Measurements from ENCODE around the gene SMCO2. TPM values are rescaled to one million over a fixed set of nuclear protein-coding genes. Genes with fewer than 3 reads are reported as not detected.

SMCO2 gene
- total and polyA plus RNA-seq, 4 donors, result not detected

GRCh38 chr12:27497446-27497845 lies 50.9 kb downstream of the SMCO2 start:
- DNase-seq (ENCODE audit: low spot score), result no peak

GRCh38 chr12:27498149-27498548 lies 51.6 kb downstream of the SMCO2 start:
- no peak for DNase-seq (ENCODE audit: low spot score)
- H3K4me3 ChIP-seq (ENCODE audit: low read depth in 1 of 3, low read length in 3 of 3), result no peak overlapping the region
- no peaks in the 10 kb centered on the region for H3K9me3 ChIP-seq (ENCODE audit: control insufficient read depth in 4 of 4, low read length in 3 of 4)
- no peak overlapping the region for H3K27ac ChIP-seq (ENCODE audit: low read depth in 1 of 2, low read length in 2 of 2)
- H3K27me3 ChIP-seq (ENCODE audit: control insufficient read depth in 4 of 4, insufficient read depth in 4 of 4, low read length in 3 of 4), result no peaks in the 10 kb centered on the region
- TF ChIP-seq CTCF (IDR thresholded peaks at IDR 0.05; ENCODE audit: low read depth, low read length, missing input control) (no peak), GABPA (IDR thresholded peaks at IDR 0.05 in 1 of 2, conservative IDR thresholded peaks at IDR 0.05 in 1 of 2) (no peak), TAF1 (conservative IDR thresholded peaks at IDR 0.05) (no peak), NR2F2 (IDR thresholded peaks at IDR 0.05) (no peak), RXRA (IDR thresholded peaks at IDR 0.05) (no peak), MAX (IDR thresholded peaks at IDR 0.05) (no peak), EGR1 (IDR thresholded peaks at IDR 0.05; ENCODE audit: low read depth in 2 of 2) (no peak), YY1 (IDR thresholded peaks at IDR 0.05) (no peak), REST (IDR thresholded peaks at IDR 0.05) (no peak), ATF3 (IDR thresholded peaks at IDR 0.05) (no peak), JUND (IDR thresholded peaks at IDR 0.05) (no peak), SP1 (IDR thresholded peaks at IDR 0.05) (no peak), HNF4G (IDR thresholded peaks at IDR 0.05) (no peak), FOXA1 (IDR thresholded peaks at IDR 0.05) (no peak), RAD21 (IDR thresholded peaks at IDR 0.05) (no peak), FOXA2 (IDR thresholded peaks at IDR 0.05) (no peak)
- no peaks in the 10 kb centered on the region for H3K36me3 ChIP-seq (ENCODE audit: control insufficient read depth in 4 of 4, insufficient read depth in 3 of 4, low read depth in 1 of 4, low read length in 3 of 4)
- 88% methylated on average over 4 of the region's 4 CpGs for WGBS
- H3K9ac ChIP-seq (ENCODE audit: low read depth in 1 of 2, low read length in 2 of 2), result no peak overlapping the region
- H3K4me1 ChIP-seq (ENCODE audit: control insufficient read depth in 4 of 4, insufficient read depth in 4 of 4, low read length in 3 of 4), result no peaks in the 10 kb centered on the region

More at GRCh38 chr12:27497446-27497845, 50.9 kb downstream of the SMCO2 start:
- no peak overlapping the region for H3K4me3 ChIP-seq (ENCODE audit: low read depth in 1 of 3, low read length in 3 of 3)
- H3K27ac ChIP-seq (ENCODE audit: low read depth in 1 of 2, low read length in 2 of 2), result no peak overlapping the region
- WGBS, result 86% methylated on average over 3 of the region's 3 CpGs
- no peak overlapping the region for H3K9ac ChIP-seq (ENCODE audit: low read depth in 1 of 2, low read length in 2 of 2)
- H3K36me3 ChIP-seq (ENCODE audit: control insufficient read depth in 4 of 4, insufficient read depth in 3 of 4, low read depth in 1 of 4, low read length in 3 of 4), result no peaks in the 10 kb centered on the region
- TF ChIP-seq YY1 (IDR thresholded peaks at IDR 0.05) (no peak), ATF3 (IDR thresholded peaks at IDR 0.05) (no peak), JUND (IDR thresholded peaks at IDR 0.05) (no peak), EGR1 (IDR thresholded peaks at IDR 0.05; ENCODE audit: low read depth in 2 of 2) (no peak), MAX (IDR thresholded peaks at IDR 0.05) (no peak)
- H3K9me3 ChIP-seq (ENCODE audit: control insufficient read depth in 4 of 4, low read length in 3 of 4), result no peaks in the 10 kb centered on the region
- no peaks in the 10 kb centered on the region for H3K4me1 ChIP-seq (ENCODE audit: control insufficient read depth in 4 of 4, insufficient read depth in 4 of 4, low read length in 3 of 4)
- H3K27me3 ChIP-seq (ENCODE audit: control insufficient read depth in 4 of 4, insufficient read depth in 4 of 4, low read length in 3 of 4), result no peaks in the 10 kb centered on the region

Data from liver (tissue), 9 donors.